Lower leg skin (tissue), 3 donors: ENCODE measurements around the gene HSD17B13.

Source experiments
- CTCF ChIP-seq, 3 donors: fragments of 450-650 bp; IDR thresholded peaks; one replicate each; pipeline ENCODE4 v1.5.1; 2016; ENCODE audit warnings: antibody characterized with exemption in 3 of 3, mild to moderate bottlenecking in 3 of 3, moderate library complexity in 2 of 3
- POLR2A ChIP-seq, 2 donors: fragments of 450-650 bp; IDR thresholded peaks; one replicate each; pipeline ENCODE4 v1.6.1; 2016 to 2017; ENCODE audit warnings: antibody characterized with exemption in 2 of 2, mild to moderate bottlenecking in 1 of 2, moderate library complexity in 1 of 2

GRCh38 chr4:87366521-87367162 lies 44.0 kb upstream of the HSD17B13 start:
- TF ChIP-seq CTCF (IDR thresholded peaks at IDR 0.05) (no peak), POLR2A (IDR thresholded peaks at IDR 0.05) (no peak)
